Activated T-helper 1 cell treated with anti-CD3 and anti-CD28 coated beads, Interleukin-12 subunit alpha, Interleukin-12 subunit beta, Interleukin-2, Interleukin-4 antibody, amounts not matched to agents 30 ng/mL and 10 ng/mL and 1 ng/mL, durations not matched to agents 14 hours and 24 hours and 36 hours (primary cell): Measurements from ENCODE around the gene XK. TPM values are rescaled to one million over a fixed set of nuclear protein-coding genes. Genes with fewer than 3 reads are reported as not detected.
A peak's percentile ranks its signal among the peaks of the same experiment; 100 is the strongest.
"Not testable (repeated sequence)": the region's sequence is repeated elsewhere in the genome, so short reads cannot be mapped to it uniquely, and the experiment has no call there.

Experiments
- DNase-seq: peaks from one replicate; pipeline ENCODE4 v3.0.0; 2021; ENCODE audit warnings: low spot score
- H3K27ac Mint-ChIP-seq: one replicate; pipeline ENCODE4 v1.8.0; 2021; ENCODE audit warnings: mild to moderate bottlenecking, mixed read lengths
- H3K27me3 Mint-ChIP-seq: one replicate; pipeline ENCODE4 v1.8.0; 2022; ENCODE audit warnings: mild to moderate bottlenecking, moderate library complexity, mixed read lengths; ENCODE audit not compliant: insufficient read depth
- H3K36me3 Mint-ChIP-seq: one replicate; pipeline ENCODE4 v1.8.0; 2021; ENCODE audit warnings: low read depth, mixed read lengths
- H3K4me1 Mint-ChIP-seq: one replicate; pipeline ENCODE4 v1.8.0; 2021; ENCODE audit warnings: low read depth, mixed read lengths
- H3K4me3 Mint-ChIP-seq: one replicate; pipeline ENCODE4 v1.8.0; 2021; ENCODE audit warnings: mild to moderate bottlenecking, moderate library complexity, mixed read lengths
- H3K9me3 Mint-ChIP-seq: one replicate; pipeline ENCODE4 v1.8.0; 2021; ENCODE audit warnings: mixed read lengths
- intact Hi-C: fragments of 100-400 bp; cut with micrococcal nuclease; formaldehyde crosslinking; loops from one replicate; pipeline ENCODE4 v1.15.1; 2024
- total RNA-seq: library from RNA; stranded (reverse); gene quantifications from 2 replicates; pipeline ENCODE4 v1.2.3, GENCODE V29; 2022

The XK gene
- total RNA-seq, result 0.27 and 0.39 TPM in 2 replicates

- DNase-seq, result peak; percentile 21
- Mint-ChIP-seq H3K27ac (no peak within 1 kb of the TSS), H3K4me3 (peak within 1 kb of the TSS; percentile 75), H3K9me3 (no peaks in the 10 kb centered on the region), H3K4me1 (no peaks in the 10 kb centered on the region), H3K27me3 (peaks cover 2% of the 10 kb centered on the region), H3K36me3 (no peaks in the 10 kb centered on the region)
- intact Hi-C loops, result loop anchor here (5.0 kb wide), 1 partner anchor 62 kb away; no protein-coding TSS in a partner anchor
Measured at GRCh38 chrX:37685381-37686359, at the start of gene XK. Gene XK, plus strand, starts transcription at chrX:37685791. Its CDS starts 171 bp downstream, at chrX:37685962.

- intact Hi-C loops, result no loop called here
- H3K27me3 Mint-ChIP-seq, result peaks cover 2% of the 10 kb centered on the region
- no peak for DNase-seq
- H3K36me3 Mint-ChIP-seq, result no peaks in the 10 kb centered on the region
- H3K9me3 Mint-ChIP-seq, result no peaks in the 10 kb centered on the region
- H3K4me1 Mint-ChIP-seq, result no peaks in the 10 kb centered on the region
- no peak overlapping the region for H3K4me3 Mint-ChIP-seq
- no peak overlapping the region for H3K27ac Mint-ChIP-seq
Measured at GRCh38 chrX:37638047-37638446, 47.5 kb upstream of the XK start.

GRCh38 chrX:37640142-37640541, 45.4 kb upstream of the XK start:
- no peak for DNase-seq
- H3K9me3 Mint-ChIP-seq, result no peaks in the 10 kb centered on the region
- peaks cover 2% of the 10 kb centered on the region for H3K27me3 Mint-ChIP-seq
- H3K4me3 Mint-ChIP-seq, result no peak overlapping the region
- no peaks in the 10 kb centered on the region for H3K4me1 Mint-ChIP-seq
- intact Hi-C loops, result no loop called here
- no peak overlapping the region for H3K27ac Mint-ChIP-seq
- no peaks in the 10 kb centered on the region for H3K36me3 Mint-ChIP-seq

- no peaks in the 10 kb centered on the region for H3K36me3 Mint-ChIP-seq
- intact Hi-C loops, result no loop called here
- no peaks in the 10 kb centered on the region for H3K27me3 Mint-ChIP-seq
- H3K4me3 Mint-ChIP-seq, result no peak overlapping the region
- no peak for DNase-seq
- H3K4me1 Mint-ChIP-seq, result no peaks in the 10 kb centered on the region
- H3K27ac Mint-ChIP-seq, result no peak overlapping the region
- H3K9me3 Mint-ChIP-seq, result no peaks in the 10 kb centered on the region
Measured at GRCh38 chrX:37641859-37642258, 43.7 kb upstream of the XK start.

GRCh38 chrX:37644381-37645305, 40.9 kb upstream of the XK start:
- Mint-ChIP-seq H3K27me3 (no peaks in the 10 kb centered on the region), H3K27ac (no peak overlapping the region), H3K36me3 (no peaks in the 10 kb centered on the region), H3K4me1 (no peaks in the 10 kb centered on the region), H3K4me3 (no peak overlapping the region), H3K9me3 (no peaks in the 10 kb centered on the region)
- no peak for DNase-seq
- intact Hi-C loops, result no loop called here

- intact Hi-C loops, result no loop called here
- no peak overlapping the region for H3K27ac Mint-ChIP-seq
- no peaks in the 10 kb centered on the region for H3K4me1 Mint-ChIP-seq
- H3K27me3 Mint-ChIP-seq, result no peaks in the 10 kb centered on the region
- no peak for DNase-seq
- H3K36me3 Mint-ChIP-seq, result no peaks in the 10 kb centered on the region
- H3K9me3 Mint-ChIP-seq, result no peaks in the 10 kb centered on the region
- H3K4me3 Mint-ChIP-seq, result no peak overlapping the region
Measured at GRCh38 chrX:37646254-37646653, 39.3 kb upstream of the XK start.

- H3K27me3 Mint-ChIP-seq, H3K4me1 Mint-ChIP-seq, H3K9me3 Mint-ChIP-seq, DNase-seq, H3K27ac Mint-ChIP-seq, H3K36me3 Mint-ChIP-seq, H3K4me3 Mint-ChIP-seq, intact Hi-C loops: not testable (repeated sequence)
Measured at GRCh38 chrX:37650879-37651278, 34.7 kb upstream of the XK start.

- H3K36me3 Mint-ChIP-seq, result no peaks in the 10 kb centered on the region
- no peaks in the 10 kb centered on the region for H3K9me3 Mint-ChIP-seq
- no peak overlapping the region for H3K4me3 Mint-ChIP-seq
- no peak overlapping the region for H3K27ac Mint-ChIP-seq
- no peak for DNase-seq
- H3K4me1 Mint-ChIP-seq, result no peaks in the 10 kb centered on the region
- intact Hi-C loops, result no loop called here
- peaks cover 3% of the 10 kb centered on the region for H3K27me3 Mint-ChIP-seq
Measured at GRCh38 chrX:37651921-37652452, 33.6 kb upstream of the XK start.

- DNase-seq, result no peak
- Mint-ChIP-seq H3K27ac (no peak overlapping the region), H3K9me3 (no peaks in the 10 kb centered on the region), H3K36me3 (no peaks in the 10 kb centered on the region), H3K4me1 (no peaks in the 10 kb centered on the region), H3K27me3 (peaks cover 3% of the 10 kb centered on the region), H3K4me3 (no peak overlapping the region)
- intact Hi-C loops, result no loop called here
Measured at GRCh38 chrX:37652589-37653231, 32.9 kb upstream of the XK start.

GRCh38 chrX:37653397-37654085, 32.0 kb upstream of the XK start:
- no peak overlapping the region for H3K4me3 Mint-ChIP-seq
- H3K9me3 Mint-ChIP-seq, result no peaks in the 10 kb centered on the region
- intact Hi-C loops, result no loop called here
- peaks cover 5% of the 10 kb centered on the region for H3K27me3 Mint-ChIP-seq
- DNase-seq, result no peak
- H3K36me3 Mint-ChIP-seq, result no peaks in the 10 kb centered on the region
- H3K4me1 Mint-ChIP-seq, result no peaks in the 10 kb centered on the region
- no peak overlapping the region for H3K27ac Mint-ChIP-seq

- H3K9me3 Mint-ChIP-seq, result no peaks in the 10 kb centered on the region
- H3K36me3 Mint-ChIP-seq, result no peaks in the 10 kb centered on the region
- no peak overlapping the region for H3K4me3 Mint-ChIP-seq
- intact Hi-C loops, result no loop called here
- DNase-seq, result no peak
- no peaks in the 10 kb centered on the region for H3K4me1 Mint-ChIP-seq
- H3K27ac Mint-ChIP-seq, result no peak overlapping the region
- peaks cover 5% of the 10 kb centered on the region for H3K27me3 Mint-ChIP-seq
Measured at GRCh38 chrX:37658343-37659030, 27.1 kb upstream of the XK start.
